Activated T-cell treated with anti-CD3 and anti-CD28 coated beads, Interleukin-2, amount 50 U/mL, for 72 hours (primary cell): ENCODE results near the gene CLSTN3. TPM values are rescaled to one million over a fixed set of nuclear protein-coding genes. Genes with fewer than 3 reads are reported as not detected.

ENCODE experiments used
- ATAC-seq, 2 donors: fragments of 150-1000 bp; cut with Tn5 transposase; replicated peaks in 1 of 2; 2 replicates each; pipeline ENCODE4 v1.10.0; 2021; ENCODE audit warnings: moderate library complexity in 2 of 2, mild to moderate bottlenecking in 1 of 2
- DNase-seq, 2 donors: peaks; one replicate each; pipeline ENCODE4 v3.0.0; 2021 to 2022; ENCODE audit warnings: mixed read lengths in 1 of 2
- H3K27ac Mint-ChIP-seq: one replicate; pipeline ENCODE4 v1.8.0; 2022; ENCODE audit warnings: mild to moderate bottlenecking, moderate library complexity, mixed read lengths
- H3K27me3 Mint-ChIP-seq: one replicate; pipeline ENCODE4 v1.8.0; 2022; ENCODE audit warnings: low read depth, mixed read lengths
- H3K36me3 Mint-ChIP-seq, 2 donors: one replicate each; pipeline ENCODE4 v1.8.0; 2022; ENCODE audit warnings: mixed read lengths in 2 of 2, mild to moderate bottlenecking in 1 of 2; ENCODE audit not compliant: insufficient read depth in 2 of 2
- H3K4me1 Mint-ChIP-seq: one replicate; pipeline ENCODE4 v1.8.0; 2022; ENCODE audit warnings: low read depth, mixed read lengths
- H3K4me3 Mint-ChIP-seq, 2 donors: one replicate each; pipeline ENCODE4 v1.8.0; 2022; ENCODE audit warnings: mild to moderate bottlenecking in 2 of 2, mixed read lengths in 2 of 2, moderate library complexity in 2 of 2
- H3K9me3 Mint-ChIP-seq, 2 donors: one replicate each; pipeline ENCODE4 v1.8.0; 2022; ENCODE audit warnings: mixed read lengths in 2 of 2
- total RNA-seq, 2 donors: library from RNA; stranded (reverse); gene quantifications; one replicate each; pipeline ENCODE4 v1.2.3, GENCODE V29; 2022

CLSTN3 gene
- total RNA-seq, 2 donors from 2014 or later = 56.1 to 59.2 TPM

DNA sequence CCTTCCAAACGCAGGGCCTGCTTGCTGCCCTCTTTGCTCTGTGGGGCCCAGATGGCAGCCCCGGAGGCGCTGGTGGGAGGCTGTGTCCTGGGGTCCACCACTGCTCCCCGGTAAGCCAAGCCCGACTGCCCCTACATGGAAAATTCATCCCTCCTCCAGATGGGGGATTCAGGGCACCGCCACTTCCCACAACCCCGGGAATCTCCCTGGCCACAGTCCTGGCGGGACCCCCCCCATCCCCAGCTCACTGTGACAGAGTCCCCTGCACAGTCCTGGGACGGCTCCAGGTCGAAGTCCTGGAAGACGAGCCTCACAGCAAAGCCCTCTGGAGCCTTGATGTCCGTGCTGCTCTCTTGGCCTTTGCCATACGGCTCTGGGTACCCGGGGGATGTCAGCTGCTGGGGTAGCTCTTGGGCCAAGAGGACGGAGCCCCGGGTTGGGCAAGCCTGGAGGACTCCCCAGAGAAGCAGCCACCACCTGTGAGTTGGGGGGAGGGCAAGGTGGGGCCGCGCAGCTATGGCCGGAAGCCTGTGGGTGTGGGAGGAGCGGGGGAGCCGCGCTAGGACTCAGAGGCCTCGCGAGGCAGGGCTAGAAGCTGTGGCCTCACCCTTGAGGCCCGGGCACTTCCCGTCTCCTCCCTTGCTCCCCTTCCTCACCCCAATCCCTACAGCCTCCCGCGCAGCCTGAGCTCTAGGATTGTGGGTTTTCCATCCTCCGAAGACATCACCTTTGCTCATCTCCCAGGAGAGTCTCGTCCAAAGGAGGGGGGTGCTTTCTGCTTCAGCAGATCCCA lies 22.0 kb upstream of the CLSTN3 start:
- Mint-ChIP-seq H3K4me3 (peak overlapping the region; percentile 95 to 96), H3K27me3 (no peaks in the 10 kb centered on the region), H3K9me3 (peaks cover 0 to 5% of the 10 kb centered on the region in 2 donors), H3K36me3 (peaks cover 12 to 20% of the 10 kb centered on the region in 2 donors), H3K4me1 (peaks cover 42% of the 10 kb centered on the region), H3K27ac (peak overlapping the region; percentile 93)
- peak; percentile 86 to 87 for DNase-seq
- peak; percentile 98 for ATAC-seq

DNA sequence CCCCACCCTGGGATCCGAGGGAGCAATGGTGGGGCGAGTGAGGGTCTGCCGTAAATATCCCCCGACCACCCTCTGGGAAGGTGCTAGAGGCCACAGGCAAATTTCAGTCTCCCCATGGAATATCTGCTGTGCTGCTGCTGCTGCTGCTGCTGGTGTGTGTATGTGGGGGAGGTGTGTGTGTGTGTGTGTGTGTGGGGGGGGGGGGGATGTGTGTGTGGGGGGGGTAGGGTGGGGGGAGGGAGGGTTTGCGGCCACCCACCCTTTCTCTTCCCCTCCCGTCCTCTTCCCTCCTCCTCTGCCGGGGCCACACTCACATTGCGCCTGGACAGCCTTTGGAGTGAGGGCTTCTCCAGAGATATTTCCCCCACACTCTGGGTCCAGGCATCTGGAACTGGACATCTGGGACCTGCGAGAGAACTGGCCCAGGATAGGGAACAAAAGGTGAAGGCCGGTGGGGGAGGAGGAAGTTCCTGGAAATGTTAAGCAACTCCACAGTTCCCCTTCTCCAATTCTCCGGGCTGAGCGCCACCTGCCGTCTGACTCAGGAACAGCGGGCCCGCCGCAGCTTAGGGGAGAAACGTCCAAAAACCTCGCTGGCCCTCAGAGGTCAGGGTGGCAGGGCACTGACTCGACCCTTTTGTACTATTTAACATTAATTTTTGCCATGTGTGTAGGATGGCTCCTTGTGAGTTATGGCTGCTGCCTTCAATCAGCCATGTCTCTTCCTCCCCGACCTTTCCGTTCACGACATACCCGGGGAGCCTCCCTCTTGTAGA lies 21.2 kb upstream of the CLSTN3 start, which contains the start of gene C1RL:
TSS of gene C1RL (minus strand) at position 419 of the 776 bp plus-strand sequence. CDS start at position 385, 34 bp downstream.
- H3K27me3 Mint-ChIP-seq = no peaks in the 10 kb centered on the region
- peaks cover 0 to 5% of the 10 kb centered on the region in 2 donors for H3K9me3 Mint-ChIP-seq
- H3K27ac Mint-ChIP-seq = peak within 1 kb of the TSS; percentile 93
- DNase-seq (peak; percentile 83 to 92), ATAC-seq (peak; percentile 37 to 39)
- peaks cover 10 to 20% of the 10 kb centered on the region in 2 donors for H3K36me3 Mint-ChIP-seq
- H3K4me3 Mint-ChIP-seq = peak within 1 kb of the TSS; percentile 95 to 96
- H3K4me1 Mint-ChIP-seq = peaks cover 50% of the 10 kb centered on the region

DNA sequence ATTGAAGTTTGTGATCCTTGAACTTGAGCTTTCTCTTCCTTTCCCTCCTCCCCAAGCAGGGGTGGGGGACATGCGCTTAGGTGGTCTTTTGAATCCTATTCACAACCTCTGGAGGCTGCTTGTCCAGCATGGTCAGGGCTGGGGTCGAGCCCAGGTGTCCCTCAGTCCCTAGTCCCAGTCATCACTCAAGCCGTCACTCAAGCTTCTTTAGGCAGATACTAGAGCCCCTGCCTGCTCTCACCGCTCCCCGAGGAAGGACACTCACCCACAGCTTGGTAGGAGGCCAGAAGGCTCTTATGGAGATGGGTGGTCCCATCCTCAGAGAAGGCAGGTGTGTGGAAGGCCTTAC lies 20.6 kb upstream of the CLSTN3 start:
- peaks cover 0 to 5% of the 10 kb centered on the region in 2 donors for H3K9me3 Mint-ChIP-seq
- H3K4me1 Mint-ChIP-seq = peaks cover 53% of the 10 kb centered on the region
- H3K36me3 Mint-ChIP-seq = peaks cover 12 to 22% of the 10 kb centered on the region in 2 donors
- no peaks in the 10 kb centered on the region for H3K27me3 Mint-ChIP-seq
- H3K27ac Mint-ChIP-seq = peak overlapping the region; percentile 90
- H3K4me3 Mint-ChIP-seq = peak overlapping the region; percentile 95 to 96
- no peak for ATAC-seq
- DNase-seq = no peak

DNA sequence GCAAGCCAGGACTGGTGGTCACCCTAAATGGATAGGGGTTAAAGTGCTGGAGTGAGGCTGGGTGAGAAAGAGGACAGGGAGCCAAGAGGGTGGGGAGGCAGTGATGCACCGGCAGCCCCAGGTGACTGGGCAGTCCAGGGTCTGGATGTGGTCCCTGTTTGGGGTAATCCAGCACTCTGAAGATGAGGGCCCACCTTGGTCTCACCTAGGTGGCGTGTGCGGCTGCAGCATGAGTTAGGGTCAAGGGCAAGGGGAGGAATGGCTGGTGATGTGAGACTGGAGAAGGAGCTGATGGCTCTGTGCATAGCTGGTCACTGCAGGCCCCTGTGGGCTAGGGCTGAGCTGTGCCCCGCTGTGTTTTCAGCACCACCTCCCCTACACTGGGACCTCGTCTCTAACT lies 19.5 kb upstream of the CLSTN3 start:
- no peaks in the 10 kb centered on the region for H3K27me3 Mint-ChIP-seq
- no peak for DNase-seq
- peaks cover 48% of the 10 kb centered on the region for H3K4me1 Mint-ChIP-seq
- H3K27ac Mint-ChIP-seq = no peak overlapping the region
- ATAC-seq = no peak
- H3K36me3 Mint-ChIP-seq = peaks cover 9 to 17% of the 10 kb centered on the region in 2 donors
- H3K4me3 Mint-ChIP-seq = peak overlapping the region in 1 of 2 donors; percentile 95
- peaks cover 0 to 2% of the 10 kb centered on the region in 2 donors for H3K9me3 Mint-ChIP-seq

DNA sequence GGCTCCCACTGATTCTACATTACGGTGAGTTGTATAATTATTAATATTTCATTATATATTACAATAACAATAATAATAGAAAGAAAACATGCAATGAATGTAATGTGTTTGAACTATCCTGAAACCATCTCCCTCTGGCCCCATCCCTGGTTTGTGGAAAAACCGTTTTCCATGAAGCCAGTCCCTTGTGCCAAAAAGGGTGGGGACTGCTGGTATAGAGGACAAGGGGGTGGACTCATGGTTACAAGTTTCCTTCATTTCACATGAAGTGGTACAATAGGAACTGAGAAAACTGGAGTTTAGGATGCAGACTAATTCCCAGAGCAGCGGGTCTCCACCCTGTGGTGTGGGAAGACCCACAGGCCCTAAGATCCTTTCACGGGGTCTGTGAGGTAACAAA lies 18.1 kb upstream of the CLSTN3 start:
- H3K27me3 Mint-ChIP-seq = no peaks in the 10 kb centered on the region
- H3K9me3 Mint-ChIP-seq = no peaks in the 10 kb centered on the region
- ATAC-seq (no peak), DNase-seq (no peak)
- peaks cover 4 to 7% of the 10 kb centered on the region in 2 donors for H3K36me3 Mint-ChIP-seq
- no peak overlapping the region for H3K27ac Mint-ChIP-seq
- no peak overlapping the region for H3K4me3 Mint-ChIP-seq
- peaks cover 46% of the 10 kb centered on the region for H3K4me1 Mint-ChIP-seq

DNA sequence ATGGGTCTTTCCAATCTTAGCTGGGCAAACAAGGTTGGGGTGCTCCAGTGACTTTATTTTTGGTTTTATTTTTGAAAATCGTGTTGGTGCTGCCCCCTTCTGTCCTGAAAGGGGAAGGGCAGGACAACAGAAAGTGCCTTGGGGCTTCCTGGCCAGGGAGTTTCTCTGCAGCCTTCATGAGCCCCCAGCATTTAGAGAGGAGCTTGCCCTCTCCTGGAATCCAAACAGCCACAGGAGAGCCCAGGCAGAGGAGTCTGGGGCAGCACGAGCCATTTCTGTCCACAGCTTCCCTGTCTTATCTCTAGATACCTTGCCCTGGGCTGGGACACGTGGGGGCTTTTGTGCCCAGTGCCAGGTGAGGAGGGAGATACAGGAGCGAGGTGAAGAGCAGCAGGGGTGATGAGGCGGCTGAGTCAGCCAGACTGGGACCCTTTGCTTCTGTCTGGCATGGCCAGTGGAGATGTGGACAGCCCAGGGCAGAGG lies 16.7 kb upstream of the CLSTN3 start:
- no peak overlapping the region for H3K4me3 Mint-ChIP-seq
- peaks cover 38% of the 10 kb centered on the region for H3K4me1 Mint-ChIP-seq
- H3K9me3 Mint-ChIP-seq = no peaks in the 10 kb centered on the region
- no peaks in the 10 kb centered on the region for H3K27me3 Mint-ChIP-seq
- no peak for ATAC-seq
- H3K36me3 Mint-ChIP-seq = peaks cover 3 to 7% of the 10 kb centered on the region in 2 donors
- no peak overlapping the region for H3K27ac Mint-ChIP-seq
- DNase-seq = peak; percentile 31 to 53

DNA sequence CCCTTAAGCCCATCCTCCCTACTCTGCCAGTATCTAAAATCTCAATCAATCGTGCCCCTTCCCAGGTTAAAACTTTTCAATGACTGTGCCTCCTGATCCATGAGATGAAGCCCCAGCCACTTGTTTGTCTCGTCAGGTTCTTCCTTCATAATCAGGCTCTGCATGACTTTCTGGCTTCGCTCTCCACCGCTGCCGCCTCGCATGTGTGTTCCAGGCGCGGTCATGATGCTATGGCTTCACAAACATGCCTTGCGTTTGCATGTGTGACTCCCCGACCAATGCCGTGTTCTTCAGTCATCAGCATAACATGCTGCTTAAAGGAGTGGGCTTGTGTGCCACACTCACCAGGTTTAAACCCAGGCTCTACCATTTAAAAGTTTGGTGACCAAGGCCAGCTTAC lies 16.2 kb upstream of the CLSTN3 start:
- H3K4me3 Mint-ChIP-seq = no peak overlapping the region
- peaks cover 2 to 7% of the 10 kb centered on the region in 2 donors for H3K36me3 Mint-ChIP-seq
- no peaks in the 10 kb centered on the region for H3K9me3 Mint-ChIP-seq
- no peak overlapping the region for H3K27ac Mint-ChIP-seq
- ATAC-seq (no peak), DNase-seq (no peak)
- H3K4me1 Mint-ChIP-seq = peaks cover 38% of the 10 kb centered on the region
- H3K27me3 Mint-ChIP-seq = no peaks in the 10 kb centered on the region

DNA sequence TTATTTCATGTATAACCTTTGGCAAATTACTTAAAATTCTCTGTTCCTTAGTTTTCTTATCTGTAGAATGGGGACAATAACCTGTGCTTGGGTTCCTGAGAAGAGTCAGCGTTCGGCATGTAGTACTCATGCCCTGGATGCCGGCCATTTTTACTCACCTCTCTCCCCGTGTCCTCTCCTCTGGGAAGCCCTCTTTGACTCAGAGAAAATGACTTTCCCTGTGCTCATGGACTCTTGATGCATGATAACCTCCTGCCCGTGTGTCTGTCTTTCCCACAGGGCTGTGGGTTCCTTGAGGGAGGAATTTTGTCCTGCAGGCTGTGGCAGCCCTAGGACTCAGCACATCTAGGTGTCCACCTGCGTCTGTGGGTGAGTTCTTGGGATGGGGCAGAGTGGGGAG lies 15.3 kb upstream of the CLSTN3 start:
- no peak for DNase-seq
- no peaks in the 10 kb centered on the region for H3K9me3 Mint-ChIP-seq

DNA sequence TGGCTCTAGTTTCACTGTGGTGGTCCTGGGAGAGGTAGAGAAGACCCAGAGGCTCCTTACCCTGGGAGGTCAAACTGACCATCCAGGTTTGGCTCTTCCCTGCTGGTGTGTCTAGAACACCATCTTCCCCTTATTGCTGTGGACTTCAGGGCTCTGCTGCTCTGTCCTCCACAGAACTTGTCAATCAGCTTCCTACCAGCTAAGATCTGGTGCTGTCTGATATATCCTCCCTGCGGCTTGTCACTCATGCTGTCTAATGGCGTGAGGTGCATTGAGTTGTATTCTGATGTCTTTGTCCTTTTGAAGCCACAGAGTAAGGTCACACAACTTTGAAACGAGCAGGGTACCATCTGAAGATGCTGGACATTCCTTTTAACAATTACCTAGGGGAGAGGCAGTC lies 14.0 kb upstream of the CLSTN3 start:
- ATAC-seq = no peak
- no peak for DNase-seq
- Mint-ChIP-seq H3K36me3 (peaks cover 2 to 6% of the 10 kb centered on the region in 2 donors), H3K9me3 (no peaks in the 10 kb centered on the region), H3K27me3 (no peaks in the 10 kb centered on the region), H3K4me1 (peaks cover 19% of the 10 kb centered on the region), H3K4me3 (no peak overlapping the region), H3K27ac (no peak overlapping the region)

More for the DNA sequence above, 15.3 kb upstream of the CLSTN3 start:
- ATAC-seq = no peak
- Mint-ChIP-seq H3K27ac (no peak overlapping the region), H3K4me3 (no peak overlapping the region), H3K27me3 (no peaks in the 10 kb centered on the region), H3K4me1 (peaks cover 32% of the 10 kb centered on the region), H3K36me3 (peaks cover 2 to 6% of the 10 kb centered on the region in 2 donors)

DNA sequence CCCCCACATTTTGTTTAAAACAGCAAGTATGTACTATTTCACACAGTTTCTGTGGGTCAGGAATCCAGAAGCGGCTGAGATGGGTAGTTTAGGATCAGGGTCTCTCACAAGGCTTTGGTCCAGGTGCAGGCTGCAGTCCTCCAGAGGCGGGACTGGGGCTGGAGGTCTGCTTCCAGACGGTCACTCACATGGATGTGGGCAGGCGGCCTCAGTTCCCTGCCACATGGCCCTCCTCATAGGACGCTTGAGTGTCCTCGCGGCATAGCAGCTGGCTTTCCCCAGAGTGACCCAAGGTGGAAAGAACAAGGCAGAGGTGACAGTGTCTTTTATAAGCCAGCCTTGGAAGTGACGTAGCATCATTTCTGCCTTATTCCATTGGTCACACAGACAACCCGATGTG lies 13.3 kb upstream of the CLSTN3 start:
- Mint-ChIP-seq H3K36me3 (peaks cover 2 to 4% of the 10 kb centered on the region in 2 donors), H3K27ac (no peak overlapping the region), H3K9me3 (no peaks in the 10 kb centered on the region), H3K4me1 (peaks cover 13% of the 10 kb centered on the region), H3K4me3 (no peak overlapping the region), H3K27me3 (no peaks in the 10 kb centered on the region)
- DNase-seq (no peak), ATAC-seq (no peak)

DNA sequence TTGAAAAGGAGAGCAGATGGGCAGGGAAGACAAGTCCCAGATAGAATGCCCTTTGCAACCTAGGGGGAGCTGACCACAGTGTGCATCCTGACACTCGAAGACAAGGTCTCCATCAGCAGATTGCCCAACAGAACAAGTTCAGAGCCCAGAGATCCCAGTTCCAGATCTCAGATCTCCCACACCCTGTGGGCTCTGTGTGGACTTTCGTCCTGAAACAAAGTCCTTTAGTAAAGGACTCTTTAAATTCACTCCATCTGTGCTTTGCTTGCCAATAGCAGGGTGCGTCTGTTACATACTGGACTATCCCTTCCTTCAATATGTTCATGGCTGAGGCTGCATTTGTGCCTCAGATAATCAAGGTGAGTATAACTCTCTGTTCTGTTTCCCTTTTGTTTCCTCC lies 12.5 kb upstream of the CLSTN3 start:
- H3K27ac Mint-ChIP-seq = no peak overlapping the region
- DNase-seq (no peak), ATAC-seq (no peak)
- H3K36me3 Mint-ChIP-seq = peaks cover 2 to 4% of the 10 kb centered on the region in 2 donors
- no peaks in the 10 kb centered on the region for H3K27me3 Mint-ChIP-seq
- H3K9me3 Mint-ChIP-seq = no peaks in the 10 kb centered on the region
- H3K4me1 Mint-ChIP-seq = peaks cover 13% of the 10 kb centered on the region
- H3K4me3 Mint-ChIP-seq = no peak overlapping the region

DNA sequence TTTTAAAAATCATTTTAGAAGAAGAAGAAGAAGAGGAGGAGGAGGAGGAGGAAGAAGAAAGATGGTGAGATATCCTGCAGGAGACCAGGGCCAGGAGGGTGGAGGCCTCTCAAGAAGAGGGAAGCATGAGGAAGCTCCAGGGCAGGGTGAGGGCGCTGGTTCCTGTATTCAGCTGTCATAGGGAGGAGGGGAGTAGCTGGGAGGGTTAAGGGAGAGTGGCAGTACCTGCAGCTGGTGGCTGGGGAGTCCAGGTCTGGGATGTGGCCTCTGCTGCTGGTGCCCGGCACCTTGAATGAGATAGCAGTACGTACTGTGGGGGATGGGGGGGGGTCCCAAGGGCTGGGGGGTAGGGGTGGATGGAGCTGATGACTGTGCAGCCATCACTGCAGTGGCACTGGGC lies 11.3 kb upstream of the CLSTN3 start:
- DNase-seq = no peak
- Mint-ChIP-seq H3K27me3 (no peaks in the 10 kb centered on the region), H3K4me3 (no peak overlapping the region), H3K4me1 (peaks cover 4% of the 10 kb centered on the region), H3K27ac (no peak overlapping the region), H3K9me3 (no peaks in the 10 kb centered on the region), H3K36me3 (peaks cover 2 to 3% of the 10 kb centered on the region in 2 donors)
- ATAC-seq = no peak

DNA sequence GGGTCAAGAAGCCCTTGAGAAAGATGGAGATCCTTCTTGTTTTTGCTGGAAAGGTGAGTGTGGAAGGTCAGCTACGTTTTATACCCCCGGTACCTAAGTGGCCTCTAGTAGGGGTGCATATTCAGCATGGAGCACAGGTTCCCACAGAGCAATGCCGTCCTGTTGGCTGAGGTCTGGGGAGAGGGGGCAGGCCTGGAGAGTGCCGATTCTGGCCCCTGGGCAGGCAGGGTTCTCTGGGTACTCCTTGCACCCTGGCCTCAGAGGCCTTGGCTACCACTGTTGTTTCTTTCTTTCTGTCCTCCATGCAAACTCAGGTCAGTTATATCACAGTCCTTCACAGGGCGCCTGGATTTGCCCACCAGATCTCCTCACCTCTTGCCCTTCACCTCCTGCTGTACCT lies 10.0 kb upstream of the CLSTN3 start:
- Mint-ChIP-seq H3K36me3 (no peaks in the 10 kb centered on the region), H3K4me1 (no peaks in the 10 kb centered on the region), H3K4me3 (no peak overlapping the region), H3K9me3 (no peaks in the 10 kb centered on the region), H3K27me3 (no peaks in the 10 kb centered on the region), H3K27ac (no peak overlapping the region)
- ATAC-seq (no peak), DNase-seq (no peak)
